GM21723 (cell line): ENCODE data around the gene MFF.

Source experiments
- ATAC-seq: cut with Tn5 transposase; IDR thresholded peaks from one replicate; pipeline ENCODE4 v1.9.1; 2021; ENCODE audit warnings: mild to moderate bottlenecking, moderate library complexity; ENCODE audit not compliant: unreplicated experiment

The MFF gene

GRCh38 chr2:227324995-227325838, at the start of gene MFF:
MFF (plus strand) TSS chr2:227325251; CDS start chr2:227330666, 5,415 bp downstream.
- ATAC-seq: peak; percentile 97

DNA sequence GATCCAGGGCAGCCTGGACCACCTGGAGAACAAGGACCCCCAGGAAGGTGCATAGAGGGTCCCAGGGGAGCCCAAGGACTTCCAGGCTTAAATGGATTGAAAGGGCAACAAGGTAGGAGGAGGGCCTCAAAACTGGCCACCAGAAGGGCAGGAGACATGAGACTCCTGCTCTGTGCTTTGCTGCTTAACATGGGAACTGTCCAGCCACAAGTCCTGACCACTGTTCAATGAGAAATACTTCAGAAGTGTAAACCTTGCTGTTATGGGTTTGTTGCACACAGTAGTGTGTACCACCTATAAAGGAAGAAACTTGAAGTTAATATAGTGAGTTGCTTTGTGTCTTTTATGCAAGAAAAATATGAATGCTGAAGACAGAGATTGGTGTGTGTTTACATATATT, 44.2 kb upstream of the MFF start:
- ATAC-seq: no peak

DNA sequence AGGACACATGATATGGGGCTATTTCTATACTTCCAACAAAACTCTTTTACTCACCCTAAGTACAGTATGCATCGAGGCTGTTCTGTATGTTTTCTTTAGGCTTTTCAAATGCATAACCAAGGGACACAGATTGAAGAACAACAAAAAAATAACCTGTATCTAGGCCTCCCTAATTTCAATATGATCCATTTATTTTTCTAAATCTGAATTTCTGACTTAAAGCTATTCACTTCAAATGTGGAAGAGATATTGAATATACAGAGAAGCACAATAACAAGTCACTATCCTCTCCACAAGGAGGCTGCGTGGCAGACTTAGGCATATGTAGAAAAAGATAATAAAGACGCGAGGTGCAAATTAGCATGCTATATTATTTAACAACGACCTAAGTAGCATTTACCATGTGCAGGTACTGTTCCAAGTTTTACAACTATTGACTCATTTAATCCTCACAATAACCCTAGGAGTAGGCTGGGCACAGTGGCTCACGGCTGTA, 39.3 kb upstream of the MFF start:
- ATAC-seq: no peak

GRCh38 chr2:227287771-227288170, 37.3 kb upstream of the MFF start:
- no peak for ATAC-seq

GRCh38 chr2:227292314-227292713, 32.7 kb upstream of the MFF start:
- no peak for ATAC-seq

- ATAC-seq: no peak
Observed at GRCh38 chr2:227293531-227293930, 31.5 kb upstream of the MFF start.

- ATAC-seq: no peak
Observed at GRCh38 chr2:227295806-227296205, 29.2 kb upstream of the MFF start.

DNA sequence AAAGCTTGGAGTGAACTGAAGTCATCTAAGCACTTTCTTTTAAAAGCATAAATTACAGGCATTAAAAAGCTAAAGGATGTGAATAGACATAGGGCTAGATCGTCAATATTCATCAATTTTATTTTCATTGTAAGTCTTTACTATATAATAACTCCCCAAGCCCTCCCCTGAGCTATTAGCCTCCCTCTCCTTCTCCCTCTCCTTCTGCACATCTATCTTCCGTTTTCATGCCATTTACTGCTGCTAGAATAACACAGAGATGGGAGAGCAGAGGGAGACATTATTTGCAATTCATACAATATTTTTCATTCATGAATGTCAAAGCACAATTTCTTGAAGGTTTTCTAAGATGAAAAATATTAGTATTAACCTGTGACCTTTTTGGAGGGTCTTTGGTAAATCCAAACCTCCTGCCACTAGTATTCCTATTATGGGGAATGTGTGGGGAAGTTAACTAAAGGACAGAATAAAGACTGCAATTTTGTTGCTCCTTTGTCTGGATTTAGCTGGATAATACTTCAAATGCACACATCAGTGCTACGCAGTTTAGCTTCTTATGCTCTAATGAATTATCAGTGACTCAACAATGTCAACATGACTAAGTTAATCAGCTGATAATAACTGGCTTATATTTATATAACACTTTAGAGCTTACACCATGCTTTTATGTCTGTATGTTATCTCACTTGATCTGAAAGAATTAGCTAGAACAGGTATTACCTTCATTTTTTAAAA, 28.2 kb upstream of the MFF start:
- ATAC-seq: no peak

GRCh38 chr2:227301523-227301922, 23.5 kb upstream of the MFF start:
- ATAC-seq: no peak

- ATAC-seq: peak; percentile 96
Observed at GRCh38 chr2:227308784-227309183, 16.3 kb upstream of the MFF start.

DNA sequence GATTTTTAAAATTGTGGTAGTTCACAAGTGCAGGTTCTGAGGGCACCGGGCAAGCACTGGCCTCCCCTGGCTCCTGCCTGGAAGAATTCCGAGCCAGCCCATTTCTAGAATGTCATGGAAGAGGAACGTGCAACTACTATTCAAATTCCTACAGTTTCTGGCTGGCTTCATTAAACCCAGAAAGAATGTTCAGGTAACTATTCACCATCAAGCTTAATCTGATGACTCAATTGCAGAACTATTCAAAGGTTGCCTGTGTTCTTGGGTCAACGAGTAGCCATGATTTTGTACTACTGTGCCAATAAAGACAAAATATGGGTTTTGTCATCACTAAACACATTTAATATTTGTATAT, 14.3 kb upstream of the MFF start:
- no peak for ATAC-seq

- no peak for ATAC-seq
Observed at GRCh38 chr2:227311861-227312506, 13.1 kb upstream of the MFF start.

- ATAC-seq: no peak
Observed at GRCh38 chr2:227312579-227312978, 12.5 kb upstream of the MFF start.

DNA sequence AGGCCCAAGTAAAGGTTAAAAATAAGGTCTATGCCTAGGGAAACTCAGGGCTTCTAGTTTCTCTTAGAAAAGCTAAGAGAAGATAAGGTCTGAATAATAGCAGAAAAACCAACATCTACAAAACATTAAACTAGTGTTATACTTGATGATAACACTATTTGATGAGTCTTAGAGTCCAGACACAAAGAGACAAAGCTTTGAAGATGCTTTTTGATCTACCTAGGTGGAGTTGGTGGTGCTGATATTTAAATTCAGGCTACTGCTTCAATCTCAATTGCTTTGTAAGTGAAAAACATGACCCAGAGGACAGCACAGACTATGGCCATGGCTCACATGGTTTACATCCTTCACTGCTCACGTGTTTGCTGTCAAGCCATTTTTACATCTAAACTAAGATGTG, 11.7 kb upstream of the MFF start:
- ATAC-seq: no peak

GRCh38 chr2:227317834-227318233, 7.2 kb upstream of the MFF start:
- no peak for ATAC-seq

- no peak for ATAC-seq
Observed at GRCh38 chr2:227320305-227321094, 4.6 kb upstream of the MFF start.

GRCh38 chr2:227322530-227323205, 2.4 kb upstream of the MFF start:
- ATAC-seq: no peak

GRCh38 chr2:227323818-227324217, 1.2 kb upstream of the MFF start:
- no peak for ATAC-seq

GRCh38 chr2:227324642-227324994, 433 bp upstream of the MFF start:
- peak; percentile 21 for ATAC-seq

- peak; percentile 22 for ATAC-seq
Observed at GRCh38 chr2:227325839-227326195, 766 bp downstream of the MFF start.
